CD4-positive, alpha-beta T cell treated with Interleukin-12 subunit alpha and Interleukin-12 subunit beta, for 1 hour (primary cell): ENCODE data around the gene MYCBP.
A peak's percentile ranks its signal among the peaks of the same experiment; 100 is the strongest.
"Not testable (repeated sequence)": the region's sequence is repeated elsewhere in the genome, so short reads cannot be mapped to it uniquely, and the experiment has no call there.

Experiments
- DNase-seq: peaks from one replicate; pipeline ENCODE4 v3.0.0-alpha.2; 2020

MYCBP gene

GRCh38 chr1:38873027-38873969 lies at the start of gene MYCBP:
TSS of gene MYCBP (minus strand) at chr1:38873348. CDS start at chr1:38873305, 43 bp downstream.
- DNase-seq = peak; percentile 98

- no peak for DNase-seq
These were observed 46.0 kb upstream of the MYCBP start for GRCh38 chr1:38919130-38919529.

DNA sequence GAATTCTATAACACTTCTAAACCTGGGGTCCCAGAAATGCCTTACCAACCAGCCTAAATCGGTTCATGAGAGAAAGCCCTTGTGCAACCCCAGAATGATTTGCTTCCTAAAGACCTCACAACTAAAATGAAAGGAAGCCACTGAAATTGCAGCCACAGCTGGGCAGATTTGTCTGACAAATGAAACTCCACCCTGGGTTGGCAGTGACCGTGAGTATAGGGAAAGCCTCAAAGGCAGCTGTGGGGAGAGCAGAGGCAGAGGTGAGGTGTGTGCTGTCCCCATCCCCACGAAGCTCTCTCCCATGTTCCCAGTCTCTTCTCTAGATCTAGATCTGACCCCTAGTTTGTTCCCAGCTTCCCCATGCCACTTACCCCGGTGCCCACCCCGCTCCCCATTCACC lies 45.4 kb upstream of the MYCBP start:
- no peak for DNase-seq

DNA sequence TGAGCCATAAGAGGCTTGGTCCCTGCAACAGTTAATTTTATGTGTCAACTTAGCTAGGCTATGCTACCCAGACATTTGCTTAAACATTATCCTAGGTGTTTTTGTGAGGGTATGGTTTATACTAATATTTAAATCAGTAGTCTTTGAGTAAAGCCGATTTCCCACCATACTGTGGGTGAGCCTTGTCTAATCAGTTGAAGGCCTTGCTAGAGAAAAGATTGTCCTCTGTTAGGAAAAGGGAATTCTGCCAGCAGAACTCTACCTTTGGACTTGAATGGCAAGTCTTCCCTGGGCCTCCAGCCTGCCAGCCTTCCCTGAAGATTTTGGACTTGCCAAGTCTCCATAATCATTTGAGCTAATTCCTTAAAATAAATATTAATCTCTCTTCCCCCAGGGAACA lies 44.6 kb upstream of the MYCBP start:
- no peak for DNase-seq

GRCh38 chr1:38917337-38917736 lies 44.2 kb upstream of the MYCBP start:
- no peak for DNase-seq

DNA sequence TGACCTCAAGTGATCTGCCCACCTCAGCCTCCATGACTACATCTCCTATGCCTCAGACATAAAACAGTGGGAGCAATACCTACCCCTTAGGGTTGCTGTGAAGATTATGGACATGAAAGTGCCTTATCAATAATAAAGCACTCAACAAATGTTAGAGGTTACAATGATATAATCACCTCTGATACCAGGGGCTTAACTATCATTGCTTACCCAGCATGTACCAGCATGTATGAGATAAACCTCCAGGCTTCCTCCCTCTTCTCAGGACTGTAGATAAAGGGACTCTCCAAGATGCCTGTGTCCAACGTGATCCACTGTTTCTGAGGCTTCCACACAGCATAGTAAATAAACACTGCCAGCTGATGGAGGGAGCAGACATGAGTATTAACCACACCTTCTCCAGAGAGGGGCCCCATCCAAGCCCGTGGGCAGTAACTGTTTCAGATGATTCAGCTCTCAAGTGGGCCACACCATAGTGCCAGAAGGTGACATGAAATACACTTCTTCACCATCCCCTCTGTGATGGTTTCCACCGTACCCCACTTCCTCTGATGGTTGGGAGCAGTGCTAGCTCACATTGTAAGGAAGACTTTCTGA lies 42.3 kb upstream of the MYCBP start:
- DNase-seq = no peak

DNA sequence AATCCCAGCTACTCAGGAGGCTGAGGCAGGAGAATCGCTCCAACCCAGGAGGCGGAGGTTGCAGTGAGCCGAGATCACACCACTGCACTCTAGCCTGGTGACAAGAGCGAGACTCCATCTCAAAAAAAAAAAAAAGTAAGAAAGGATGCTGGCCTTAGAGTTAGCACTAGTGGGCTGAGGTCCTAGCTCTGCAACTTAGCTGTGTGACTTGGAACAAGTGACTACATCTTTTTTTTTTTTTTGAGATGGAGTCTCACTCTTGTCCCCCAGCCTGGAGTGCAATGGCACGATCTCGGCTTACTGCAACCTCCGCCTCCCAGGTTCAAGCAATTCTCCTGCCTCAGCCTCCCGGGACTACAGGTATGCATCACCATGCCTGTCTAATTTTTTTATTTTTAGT lies 41.8 kb upstream of the MYCBP start:
- not testable (repeated sequence) for DNase-seq

- DNase-seq = no peak
These were observed 35.7 kb upstream of the MYCBP start for GRCh38 chr1:38908821-38909220.

- DNase-seq = no peak
These were observed 32.8 kb upstream of the MYCBP start for GRCh38 chr1:38905985-38906384.

GRCh38 chr1:38899560-38899959 lies 26.4 kb upstream of the MYCBP start:
- no peak for DNase-seq

GRCh38 chr1:38898653-38899230 lies 25.6 kb upstream of the MYCBP start:
- no peak for DNase-seq

DNA sequence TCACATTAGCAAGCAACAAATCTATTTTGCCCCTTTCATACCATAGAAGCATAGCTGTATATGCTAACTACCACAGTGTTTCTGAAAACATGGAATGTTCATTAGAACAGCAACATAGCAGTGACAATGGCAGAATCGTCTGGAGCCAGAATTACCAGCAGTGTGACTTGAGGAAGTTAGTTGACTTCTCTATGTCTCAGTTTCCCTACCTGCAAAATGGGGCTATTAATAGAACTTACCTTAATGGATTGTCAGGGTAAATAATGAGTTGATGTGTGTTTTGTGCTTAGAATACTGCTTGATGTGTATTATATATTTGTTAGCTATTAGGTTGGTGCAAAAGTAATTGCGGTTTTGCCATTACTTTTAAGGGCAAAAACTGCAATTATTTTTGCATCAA lies 23.0 kb upstream of the MYCBP start:
- no peak for DNase-seq

DNA sequence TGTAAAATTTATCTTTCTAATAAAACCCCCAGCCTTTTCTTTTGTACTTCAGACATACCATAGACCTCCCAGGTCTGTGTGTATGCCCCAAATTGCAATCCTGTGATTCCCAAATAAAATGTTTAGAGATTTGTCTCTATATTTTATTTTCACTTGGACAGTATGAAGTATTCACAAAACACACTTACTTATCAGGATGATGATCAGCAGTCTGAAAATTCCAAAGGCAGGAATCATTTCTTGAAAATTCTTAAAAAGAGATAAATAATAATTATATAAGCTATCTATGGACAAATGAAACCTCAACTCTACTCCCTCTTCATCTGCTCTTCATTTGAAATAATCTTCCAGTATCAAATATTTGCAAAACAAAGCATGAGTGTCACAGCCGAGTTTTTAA lies 19.8 kb upstream of the MYCBP start:
- DNase-seq = no peak

- DNase-seq = peak; percentile 8
These were observed 18.6 kb upstream of the MYCBP start for GRCh38 chr1:38891753-38892152.

DNA sequence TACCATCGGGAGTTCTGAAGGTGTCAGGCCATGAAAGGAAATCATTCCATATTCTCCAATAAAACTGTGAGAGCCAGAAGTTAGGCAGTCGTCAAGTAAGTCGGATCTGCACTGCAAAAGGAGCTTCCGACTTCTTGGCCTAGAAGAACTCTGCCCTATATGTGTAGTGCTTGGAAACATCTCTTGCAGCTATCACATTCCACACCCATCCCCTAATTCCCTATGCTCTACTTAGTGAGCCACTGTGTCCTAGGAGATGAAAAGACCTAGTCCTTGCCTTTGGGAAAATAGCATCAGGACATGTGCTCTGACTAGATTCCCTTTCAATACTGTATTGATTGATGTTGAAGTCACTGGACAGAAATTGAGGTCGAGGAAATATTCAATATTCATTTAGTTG lies 16.4 kb upstream of the MYCBP start:
- no peak for DNase-seq

- DNase-seq = no peak
These were observed 15.5 kb upstream of the MYCBP start for GRCh38 chr1:38888423-38889333.

DNA sequence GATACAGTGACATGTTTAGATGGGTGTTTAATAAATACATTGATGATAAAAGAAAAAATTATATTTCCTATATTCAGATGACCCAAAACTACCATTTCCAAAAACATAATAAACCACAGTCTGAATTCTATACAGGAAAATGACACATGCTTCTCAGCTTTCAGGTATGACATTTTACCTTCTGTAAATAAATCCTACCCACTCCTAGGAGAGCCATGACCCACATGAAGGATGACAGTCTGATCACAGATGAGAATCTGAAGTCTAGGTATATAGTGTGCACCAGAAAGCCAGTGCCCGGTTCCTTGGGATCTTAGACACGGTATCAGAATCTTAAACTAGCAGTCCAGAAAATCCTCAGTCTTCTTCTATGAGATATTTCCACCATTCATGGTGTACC lies 11.9 kb upstream of the MYCBP start:
- no peak for DNase-seq

DNA sequence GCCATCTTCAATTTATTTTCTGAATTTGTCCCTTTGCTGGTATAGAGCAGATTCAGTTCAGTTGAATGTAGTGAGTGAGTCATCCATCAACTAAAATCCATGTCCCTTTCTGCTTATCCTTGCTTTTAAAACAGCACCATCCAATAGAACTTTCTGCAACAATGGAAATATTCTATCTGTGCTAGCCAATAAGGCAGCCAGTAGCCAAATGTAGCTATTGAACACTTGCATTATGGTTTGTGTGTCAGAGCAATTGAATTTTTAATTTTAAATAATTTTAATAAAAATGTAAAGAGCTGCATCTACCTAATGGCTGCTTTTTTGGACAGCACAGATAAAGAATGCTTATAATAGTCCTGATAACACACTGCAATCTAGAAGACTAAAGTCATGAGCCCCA lies 8.3 kb upstream of the MYCBP start, which contains the start of gene GJA9:
Gene GJA9, minus strand, starts transcription at position 101 of the 400 bp plus-strand sequence. CDS start 5,489 bp downstream, outside the sequence.
- DNase-seq = no peak

DNA sequence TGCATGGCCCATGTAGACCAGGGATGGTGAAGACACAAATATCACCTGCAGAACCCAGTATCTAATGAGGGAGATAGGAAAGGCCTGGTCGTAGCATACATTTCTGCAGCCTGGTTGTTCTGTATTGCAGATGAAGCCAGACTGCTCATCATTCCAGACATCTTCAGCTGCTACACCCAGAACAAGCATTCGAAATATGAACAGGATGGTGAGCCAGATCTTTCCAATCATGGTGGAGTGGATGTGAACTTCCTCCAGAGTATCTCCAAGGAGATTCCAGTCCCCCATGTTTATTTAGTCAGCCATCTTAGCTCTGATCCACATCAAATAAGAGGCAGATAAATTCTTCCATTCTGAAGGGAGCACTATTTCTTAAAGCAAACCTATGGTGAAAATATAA lies 2.7 kb upstream of the MYCBP start:
- no peak for DNase-seq

DNA sequence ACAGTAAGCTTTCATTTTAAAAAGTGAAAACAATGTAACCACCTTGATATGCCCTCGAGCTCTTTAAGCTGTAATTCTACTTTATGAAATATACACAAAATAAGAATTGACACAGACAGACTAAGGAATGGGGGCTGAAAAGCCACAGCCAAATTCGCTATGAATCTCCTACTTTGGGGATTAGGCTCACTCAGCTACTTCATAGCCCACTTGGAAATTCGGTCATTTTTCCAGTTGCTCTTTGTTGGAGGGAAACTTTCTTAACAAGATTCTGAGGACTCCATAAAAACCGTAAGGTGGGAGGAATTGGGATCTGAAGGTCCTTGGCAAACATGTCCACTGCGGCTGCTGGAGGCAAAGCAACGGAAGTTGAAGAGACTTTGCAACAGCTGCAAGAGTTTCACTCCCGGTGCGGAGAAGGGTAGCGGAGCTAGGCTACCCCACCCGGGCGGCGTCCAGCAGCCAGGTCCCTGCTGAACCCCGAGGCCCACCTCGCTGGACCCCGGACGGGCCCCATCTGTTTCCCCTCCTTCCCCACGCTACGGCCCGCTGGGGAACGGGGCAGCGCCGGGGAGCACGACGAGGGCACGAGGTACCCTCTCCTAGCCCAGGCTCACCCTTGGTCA lies 634 bp downstream of the MYCBP start:
- peak; percentile 33 for DNase-seq

DNA sequence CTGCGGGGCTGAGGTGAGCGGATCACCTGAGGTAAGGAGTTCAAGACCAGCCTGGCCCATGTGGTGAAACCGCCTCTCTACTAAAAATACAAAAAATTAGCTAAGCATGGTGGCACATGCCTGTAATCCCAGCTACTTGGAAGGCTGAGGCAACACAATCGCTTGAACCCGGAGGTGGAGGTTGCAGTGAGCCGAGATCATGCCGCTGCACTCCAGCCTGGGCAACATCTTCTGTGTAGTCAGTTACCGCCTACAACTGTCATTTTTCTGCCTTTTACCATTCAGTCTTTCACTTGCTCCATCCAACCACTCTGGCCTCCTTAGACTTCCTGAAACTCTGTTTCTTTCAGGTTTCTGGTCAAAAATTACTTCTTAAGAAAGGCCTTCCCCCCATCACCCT lies 2.2 kb downstream of the MYCBP start:
- DNase-seq = no peak

- no peak for DNase-seq
These were observed 5.9 kb downstream of the MYCBP start for GRCh38 chr1:38867208-38867607.
